DOHH2 (cell line): ENCODE measurements around the gene TNRC18.

Experiments
- EZH2phosphoT487 ChIP-seq: fragments of 200-600 bp; sonication (generic); IDR thresholded peaks from 2 replicates; pipeline ENCODE4 v1.6.1; 2017; ENCODE audit warnings: borderline replicate concordance, mild to moderate bottlenecking, antibody characterized with exemption, low read length, moderate library complexity, mixed read lengths
- TF ChIP-seq, protein P1 (sequence below): fragments of 200-600 bp; sonication (generic); IDR thresholded peaks from one replicate; pipeline ENCODE4 v1.5.1; 2014; ENCODE audit warnings: antibody characterized with exemption, mild to moderate bottlenecking, low read depth, low read length; ENCODE audit not compliant: poor library complexity, severe bottlenecking

DNA sequence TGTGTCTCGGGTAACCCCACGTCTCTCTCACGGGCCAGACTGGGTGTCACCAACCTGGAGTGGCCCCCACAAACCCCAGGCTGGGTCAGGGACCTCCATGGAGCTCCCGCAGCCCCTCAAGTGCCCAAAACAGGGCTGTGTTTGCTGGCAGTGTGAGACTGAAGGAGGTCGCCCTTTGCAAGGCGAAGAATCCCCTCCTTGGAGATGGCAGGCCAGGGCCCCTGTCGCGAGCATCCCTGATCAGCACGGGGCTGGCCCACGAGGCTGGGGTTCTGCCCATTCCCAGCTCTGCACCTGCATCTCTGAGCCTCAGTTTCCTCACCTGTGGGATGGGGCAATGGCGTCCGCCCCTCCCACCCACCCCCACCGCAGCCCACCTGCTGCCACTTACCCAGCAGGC lies 78.5 kb downstream of the TNRC18 start:
- TF ChIP-seq, protein P1, sequence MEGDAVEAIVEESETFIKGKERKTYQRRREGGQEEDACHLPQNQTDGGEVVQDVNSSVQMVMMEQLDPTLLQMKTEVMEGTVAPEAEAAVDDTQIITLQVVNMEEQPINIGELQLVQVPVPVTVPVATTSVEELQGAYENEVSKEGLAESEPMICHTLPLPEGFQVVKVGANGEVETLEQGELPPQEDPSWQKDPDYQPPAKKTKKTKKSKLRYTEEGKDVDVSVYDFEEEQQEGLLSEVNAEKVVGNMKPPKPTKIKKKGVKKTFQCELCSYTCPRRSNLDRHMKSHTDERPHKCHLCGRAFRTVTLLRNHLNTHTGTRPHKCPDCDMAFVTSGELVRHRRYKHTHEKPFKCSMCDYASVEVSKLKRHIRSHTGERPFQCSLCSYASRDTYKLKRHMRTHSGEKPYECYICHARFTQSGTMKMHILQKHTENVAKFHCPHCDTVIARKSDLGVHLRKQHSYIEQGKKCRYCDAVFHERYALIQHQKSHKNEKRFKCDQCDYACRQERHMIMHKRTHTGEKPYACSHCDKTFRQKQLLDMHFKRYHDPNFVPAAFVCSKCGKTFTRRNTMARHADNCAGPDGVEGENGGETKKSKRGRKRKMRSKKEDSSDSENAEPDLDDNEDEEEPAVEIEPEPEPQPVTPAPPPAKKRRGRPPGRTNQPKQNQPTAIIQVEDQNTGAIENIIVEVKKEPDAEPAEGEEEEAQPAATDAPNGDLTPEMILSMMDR, result no peak
- no peak for TF ChIP-seq EZH2phosphoT487
